HG03025 (cell line): ENCODE results near the gene AIG1.
"Not testable (repeated sequence)": the region's sequence is repeated elsewhere in the genome, so short reads cannot be mapped to it uniquely, and the experiment has no call there.

ENCODE experiments used
- ATAC-seq: cut with Tn5 transposase; IDR thresholded peaks from one replicate; pipeline ENCODE4 v1.9.1; 2021; ENCODE audit warnings: mild to moderate bottlenecking, moderate library complexity; ENCODE audit not compliant: unreplicated experiment, low FRiP score

AIG1 gene

GRCh38 chr6:143055213-143055612, 5.5 kb upstream of the AIG1 start:
- no peak for ATAC-seq

- ATAC-seq = no peak
Observed at GRCh38 chr6:143055891-143056290, 4.8 kb upstream of the AIG1 start.

- ATAC-seq = no peak
Observed at GRCh38 chr6:143058987-143059386, 1.7 kb upstream of the AIG1 start.

GRCh38 chr6:143059663-143060353, 881 bp upstream of the AIG1 start:
- ATAC-seq = no peak

- peak; percentile 70 for ATAC-seq
Observed at GRCh38 chr6:143060354-143060805, 309 bp upstream of the AIG1 start.

DNA sequence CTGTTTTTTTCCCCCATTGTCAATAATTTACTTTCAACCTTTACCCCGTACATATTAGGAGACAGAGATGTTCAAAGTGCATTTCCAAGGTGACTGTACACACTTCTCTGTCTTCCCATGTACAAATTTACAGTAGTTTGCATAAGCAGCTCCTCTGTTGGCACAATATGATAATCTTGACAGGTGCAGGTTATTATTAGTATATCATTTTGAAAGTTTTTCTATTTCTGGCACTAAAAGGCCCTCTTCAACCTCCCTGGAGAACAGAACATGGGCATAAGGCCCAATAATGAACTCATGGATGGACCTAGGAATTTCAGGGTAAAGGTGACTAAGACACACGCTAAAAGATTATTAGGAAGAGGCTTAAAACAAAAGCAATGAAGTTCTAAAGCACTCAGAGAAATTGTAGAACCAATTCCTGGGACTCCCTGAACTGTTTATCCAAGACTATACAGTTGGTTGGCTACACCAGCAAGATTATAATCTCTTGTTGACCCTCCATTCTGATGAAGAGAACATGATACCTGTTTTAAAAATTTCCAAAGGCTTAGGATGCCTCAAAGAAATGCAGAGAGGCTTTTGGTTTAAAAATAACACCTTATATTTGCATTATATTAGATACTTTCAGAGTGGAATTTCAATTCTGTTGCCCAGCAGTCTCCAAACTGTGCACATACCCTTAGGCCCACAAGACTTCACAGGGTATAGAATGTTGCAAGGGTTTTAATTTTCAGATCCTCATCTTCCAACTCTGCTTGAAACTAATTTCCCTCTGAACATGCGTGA, 1.1 kb downstream of the AIG1 start:
- ATAC-seq = no peak

- ATAC-seq = no peak
Observed at GRCh38 chr6:143062551-143062950, 1.9 kb downstream of the AIG1 start.

- no peak for ATAC-seq
Observed at GRCh38 chr6:143063631-143064030, 2.9 kb downstream of the AIG1 start.

- ATAC-seq = no peak
Observed at GRCh38 chr6:143064271-143064670, 3.6 kb downstream of the AIG1 start.

GRCh38 chr6:143064951-143065683, 4.4 kb downstream of the AIG1 start:
- ATAC-seq = no peak

DNA sequence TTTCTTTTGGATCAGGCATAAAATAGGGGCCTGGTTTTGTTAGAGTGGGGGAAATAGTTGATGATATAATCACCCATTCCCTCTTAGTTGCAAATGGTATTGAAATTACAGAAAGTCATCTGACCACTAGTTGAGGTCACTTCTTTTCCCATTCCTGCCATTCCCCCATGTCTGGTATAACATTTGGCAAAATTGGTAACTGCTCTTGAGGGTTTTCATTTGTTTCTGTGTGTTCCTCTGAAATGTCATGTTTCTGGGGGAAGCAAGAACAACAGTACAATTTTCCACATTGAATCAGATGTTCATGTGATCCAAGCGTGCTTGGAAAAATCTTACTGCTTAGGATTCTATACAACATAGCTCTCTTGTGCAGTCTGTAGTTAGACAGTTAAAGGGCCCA, 7.3 kb downstream of the AIG1 start:
- no peak for ATAC-seq

GRCh38 chr6:143074101-143074500, 13.4 kb downstream of the AIG1 start:
- ATAC-seq = no peak

DNA sequence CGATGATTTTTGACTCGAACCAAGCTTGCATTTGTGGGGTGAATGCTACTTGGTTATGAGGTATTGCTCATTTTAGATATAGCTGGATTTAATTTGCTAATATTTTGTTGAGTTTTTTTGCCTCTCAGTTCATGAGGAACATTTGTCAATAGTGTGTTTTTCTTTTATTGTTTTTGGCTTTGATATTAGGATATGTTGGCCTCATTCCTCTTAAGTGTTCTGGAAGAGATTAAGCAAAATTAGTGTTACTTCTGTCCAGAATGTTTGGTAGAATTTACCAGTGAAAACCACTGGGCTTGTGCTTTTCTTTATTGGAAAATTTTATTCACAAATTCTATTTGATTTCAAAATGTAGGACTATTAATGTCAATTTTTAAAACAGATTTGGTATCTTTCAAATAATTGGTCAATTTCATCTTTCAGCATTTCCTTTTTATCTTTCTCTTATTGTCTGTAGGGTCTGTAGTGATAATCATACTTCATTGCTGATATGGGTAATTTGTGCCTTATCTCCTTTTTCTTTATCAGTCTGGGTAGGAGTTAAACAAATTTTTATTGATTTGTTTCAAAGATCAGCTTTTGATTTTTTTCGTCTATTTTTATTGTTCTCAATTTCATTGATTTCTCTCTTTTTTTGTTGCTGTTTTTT, 14.1 kb downstream of the AIG1 start:
- no peak for ATAC-seq

GRCh38 chr6:143078468-143079324, 18.0 kb downstream of the AIG1 start:
- ATAC-seq = no peak

DNA sequence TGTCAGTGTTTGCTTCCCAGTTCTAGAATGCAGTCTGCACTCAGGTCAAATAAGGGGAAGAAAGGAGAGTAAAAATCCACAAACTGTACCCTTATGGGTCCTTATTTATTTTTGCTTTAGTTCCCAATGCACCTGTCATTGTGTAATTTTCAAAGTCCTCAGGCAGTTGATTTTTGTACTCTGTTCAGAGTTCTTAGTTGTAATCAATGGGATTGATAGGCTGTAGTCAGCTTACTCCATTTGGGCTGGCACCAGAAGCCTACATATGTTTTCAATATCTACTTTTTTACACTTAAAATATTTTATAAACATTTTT, 18.6 kb downstream of the AIG1 start:
- no peak for ATAC-seq

GRCh38 chr6:143082274-143082673, 21.6 kb downstream of the AIG1 start:
- ATAC-seq = not testable (repeated sequence)

- ATAC-seq = not testable (repeated sequence)
Observed at GRCh38 chr6:143084019-143084418, 23.3 kb downstream of the AIG1 start.

DNA sequence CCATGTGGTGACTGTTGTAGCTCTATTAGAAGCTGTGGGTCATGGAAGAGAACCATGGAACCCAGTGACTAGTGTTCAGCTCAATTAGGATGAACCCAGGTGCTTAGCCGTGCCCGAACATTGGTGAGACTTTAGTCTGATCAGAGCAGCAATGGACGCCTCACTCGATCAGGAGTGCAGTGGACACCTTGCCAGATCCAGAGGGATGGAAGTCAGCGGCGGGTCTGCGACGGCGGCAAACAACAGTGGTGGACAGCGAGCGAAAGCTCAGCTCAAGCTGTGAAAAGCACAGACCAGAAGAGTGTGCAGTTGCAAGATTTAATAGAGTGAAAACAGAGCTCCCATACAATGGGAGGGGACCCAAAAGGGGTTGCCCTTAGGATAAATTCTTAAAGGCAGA, 26.6 kb downstream of the AIG1 start:
- ATAC-seq = not testable (repeated sequence)

GRCh38 chr6:143087856-143088255, 27.2 kb downstream of the AIG1 start:
- ATAC-seq = no peak
